Measurements from ENCODE around the gene TACR2.

- TF ChIP-seq CTCF (IDR thresholded peaks at IDR 0.05) (no peak), POLR2A (IDR thresholded peaks at IDR 0.05) (no peak)
These were observed 11.5 kb downstream of the TACR2 start for GRCh38 chr10:69405221-69405620.

Measured in testis (tissue), 2 donors.